ENCODE measurements around the gene LRIG1.

LRIG1 gene

DNA sequence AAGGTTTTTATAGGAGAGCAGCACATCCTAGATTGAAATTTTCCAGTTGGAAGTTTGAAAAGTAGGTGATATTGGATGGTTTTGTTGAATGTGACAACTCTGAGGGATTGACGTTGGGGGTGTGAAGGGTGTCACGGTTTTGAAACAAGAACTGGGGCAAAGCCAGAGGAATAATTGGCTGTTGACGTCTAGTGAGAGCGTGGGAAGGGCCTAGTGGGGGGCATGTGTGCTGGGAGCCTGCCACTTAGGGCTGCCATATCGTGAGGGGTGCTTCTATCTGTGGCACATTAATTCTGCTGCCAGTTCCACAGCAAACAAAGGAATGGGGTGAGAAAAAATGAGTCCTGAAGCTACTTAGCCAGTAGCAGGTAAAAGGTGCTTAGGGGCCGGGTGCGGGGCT is 129.4 kb downstream of the LRIG1 start:
- H3K4me2 ChIP-seq (ENCODE audit: low read length), result peak overlapping the region; percentile 16; the same call in 1 of the 2 replicates
- H3K9me3 ChIP-seq (ENCODE audit: control insufficient read depth, insufficient read depth, low read length), result no peaks in the 10 kb centered on the region
- no peaks in the 10 kb centered on the region for H3K79me2 ChIP-seq (ENCODE audit: control insufficient read depth, low read length)
- no peaks in the 10 kb centered on the region for H3K27me3 ChIP-seq (ENCODE audit: control insufficient read depth, low read length)
- no peaks in the 10 kb centered on the region for H3K9me2 ChIP-seq (replicated peaks; ENCODE audit: control insufficient read depth, low read length)
- peaks cover 8% of the 10 kb centered on the region; the same call in 1 of the 2 replicates for H3F3A ChIP-seq (ENCODE audit: control insufficient read depth, insufficient read depth)
- peak overlapping the region; percentile 51 for H3K27ac ChIP-seq (ENCODE audit: low read depth, low read length)
- H3K4me3 ChIP-seq (ENCODE audit: low read length), result no peak overlapping the region
- TF ChIP-seq, protein P1, sequence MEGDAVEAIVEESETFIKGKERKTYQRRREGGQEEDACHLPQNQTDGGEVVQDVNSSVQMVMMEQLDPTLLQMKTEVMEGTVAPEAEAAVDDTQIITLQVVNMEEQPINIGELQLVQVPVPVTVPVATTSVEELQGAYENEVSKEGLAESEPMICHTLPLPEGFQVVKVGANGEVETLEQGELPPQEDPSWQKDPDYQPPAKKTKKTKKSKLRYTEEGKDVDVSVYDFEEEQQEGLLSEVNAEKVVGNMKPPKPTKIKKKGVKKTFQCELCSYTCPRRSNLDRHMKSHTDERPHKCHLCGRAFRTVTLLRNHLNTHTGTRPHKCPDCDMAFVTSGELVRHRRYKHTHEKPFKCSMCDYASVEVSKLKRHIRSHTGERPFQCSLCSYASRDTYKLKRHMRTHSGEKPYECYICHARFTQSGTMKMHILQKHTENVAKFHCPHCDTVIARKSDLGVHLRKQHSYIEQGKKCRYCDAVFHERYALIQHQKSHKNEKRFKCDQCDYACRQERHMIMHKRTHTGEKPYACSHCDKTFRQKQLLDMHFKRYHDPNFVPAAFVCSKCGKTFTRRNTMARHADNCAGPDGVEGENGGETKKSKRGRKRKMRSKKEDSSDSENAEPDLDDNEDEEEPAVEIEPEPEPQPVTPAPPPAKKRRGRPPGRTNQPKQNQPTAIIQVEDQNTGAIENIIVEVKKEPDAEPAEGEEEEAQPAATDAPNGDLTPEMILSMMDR (IDR thresholded peaks at IDR 0.05; ENCODE audit: low read depth, low read length, poor library complexity, severe bottlenecking), result no peak
- no peak for TF ChIP-seq EZH2phosphoT487 (IDR thresholded peaks at IDR 0.05; ENCODE audit: borderline replicate concordance, low read length)
- H4K20me1 ChIP-seq (ENCODE audit: control insufficient read depth, insufficient read depth, low read depth, low read length), result no peaks in the 10 kb centered on the region
- peaks cover 58% of the 10 kb centered on the region for H3K4me1 ChIP-seq (ENCODE audit: control insufficient read depth, low read length)
- H3K36me3 ChIP-seq (ENCODE audit: control insufficient read depth, low read length), result peaks cover 38% of the 10 kb centered on the region

DNA sequence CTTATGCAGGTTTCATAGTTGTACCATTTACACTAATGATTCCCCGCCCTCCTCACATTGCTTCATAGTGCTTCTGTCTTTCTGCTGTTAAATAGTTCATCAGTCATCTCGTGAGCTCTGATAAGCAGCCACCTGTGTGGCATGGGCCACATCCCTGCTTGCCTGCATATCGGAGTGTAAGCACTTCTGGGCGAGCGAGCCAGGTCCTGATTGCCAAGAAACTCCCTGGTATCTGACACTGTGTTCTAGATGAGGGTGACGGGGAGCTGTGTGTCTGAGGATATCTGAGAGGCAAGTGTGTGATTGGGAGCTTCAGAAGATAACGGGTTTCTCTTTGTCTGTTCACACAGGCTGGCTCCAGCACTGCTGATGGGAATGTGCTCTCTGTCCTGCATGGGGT is 130.6 kb downstream of the LRIG1 start:
- Histone ChIP-seq H3K9me3 (ENCODE audit: control insufficient read depth, insufficient read depth, low read length) (no peaks in the 10 kb centered on the region), H3K4me1 (ENCODE audit: control insufficient read depth, low read length) (peaks cover 70% of the 10 kb centered on the region), H4K20me1 (ENCODE audit: control insufficient read depth, insufficient read depth, low read depth, low read length) (no peaks in the 10 kb centered on the region), H3F3A (ENCODE audit: control insufficient read depth, insufficient read depth) (peaks cover 5% of the 10 kb centered on the region; the same call in 1 of the 2 replicates), H3K36me3 (ENCODE audit: control insufficient read depth, low read length) (peaks cover 26% of the 10 kb centered on the region), H3K27me3 (ENCODE audit: control insufficient read depth, low read length) (no peaks in the 10 kb centered on the region), H3K9me2 (replicated peaks; ENCODE audit: control insufficient read depth, low read length) (no peaks in the 10 kb centered on the region), H3K27ac (ENCODE audit: low read depth, low read length) (peak overlapping the region; percentile 51; the same call in 1 of the 2 replicates), H3K79me2 (ENCODE audit: control insufficient read depth, low read length) (no peaks in the 10 kb centered on the region), H3K4me2 (ENCODE audit: low read length) (no peak overlapping the region), H3K4me3 (ENCODE audit: low read length) (no peak overlapping the region)
- no peak for TF ChIP-seq EZH2phosphoT487 (IDR thresholded peaks at IDR 0.05; ENCODE audit: borderline replicate concordance, low read length)
- TF ChIP-seq, protein P1 (IDR thresholded peaks at IDR 0.05; ENCODE audit: low read depth, low read length, poor library complexity, severe bottlenecking), result no peak

DNA sequence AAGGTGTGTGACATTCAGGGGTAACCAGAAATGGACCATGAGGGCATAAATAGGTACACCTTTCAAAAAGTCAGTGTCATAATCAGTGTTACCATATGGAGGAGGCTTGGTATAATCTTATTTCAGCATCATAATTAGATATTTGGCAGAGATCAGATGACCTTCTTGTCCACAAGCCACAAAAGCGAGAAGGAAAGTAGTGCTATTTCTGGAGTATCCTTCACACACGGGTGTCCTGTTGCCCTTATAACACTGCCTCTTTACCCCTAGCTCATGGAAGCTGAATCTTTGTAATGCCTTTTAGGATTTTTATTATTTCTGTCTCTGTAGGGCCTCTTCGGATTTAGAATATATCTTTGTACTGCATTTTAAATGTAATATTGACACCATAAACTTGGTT is 132.8 kb downstream of the LRIG1 start:
- no peaks in the 10 kb centered on the region for H3K79me2 ChIP-seq (ENCODE audit: control insufficient read depth, low read length)
- H3K4me3 ChIP-seq (ENCODE audit: low read length), result no peak overlapping the region
- H3K4me1 ChIP-seq (ENCODE audit: control insufficient read depth, low read length), result peaks cover 67% of the 10 kb centered on the region
- H3K4me2 ChIP-seq (ENCODE audit: low read length), result peak overlapping the region; percentile 28; the same call in 1 of the 2 replicates
- no peaks in the 10 kb centered on the region for H4K20me1 ChIP-seq (ENCODE audit: control insufficient read depth, insufficient read depth, low read depth, low read length)
- H3K27ac ChIP-seq (ENCODE audit: low read depth, low read length), result 0 out of 2 replicates have a peak overlapping the region, but pooled peaks have one; percentile 36
- no peaks in the 10 kb centered on the region for H3K9me3 ChIP-seq (ENCODE audit: control insufficient read depth, insufficient read depth, low read length)
- H3K9me2 ChIP-seq (replicated peaks; ENCODE audit: control insufficient read depth, low read length), result no peaks in the 10 kb centered on the region
- peaks cover 5% of the 10 kb centered on the region; the same call in 1 of the 2 replicates for H3F3A ChIP-seq (ENCODE audit: control insufficient read depth, insufficient read depth)
- peaks cover 10% of the 10 kb centered on the region for H3K36me3 ChIP-seq (ENCODE audit: control insufficient read depth, low read length)
- TF ChIP-seq EZH2phosphoT487 (IDR thresholded peaks at IDR 0.05; ENCODE audit: borderline replicate concordance, low read length), result no peak
- TF ChIP-seq, protein P1 (IDR thresholded peaks at IDR 0.05; ENCODE audit: low read depth, low read length, poor library complexity, severe bottlenecking), result no peak
- no peaks in the 10 kb centered on the region for H3K27me3 ChIP-seq (ENCODE audit: control insufficient read depth, low read length)
